ENCODE measurements around the gene DENND6B. TPM values are rescaled to one million over a fixed set of nuclear protein-coding genes. Genes with fewer than 3 reads are reported as not detected.

The DENND6B gene
- total RNA-seq, 3 donors from 2014 or later (not counting 1 experiment from before 2014, with no cell fraction given): 3.1 to 5.0 (median 4.5) TPM

DNA sequence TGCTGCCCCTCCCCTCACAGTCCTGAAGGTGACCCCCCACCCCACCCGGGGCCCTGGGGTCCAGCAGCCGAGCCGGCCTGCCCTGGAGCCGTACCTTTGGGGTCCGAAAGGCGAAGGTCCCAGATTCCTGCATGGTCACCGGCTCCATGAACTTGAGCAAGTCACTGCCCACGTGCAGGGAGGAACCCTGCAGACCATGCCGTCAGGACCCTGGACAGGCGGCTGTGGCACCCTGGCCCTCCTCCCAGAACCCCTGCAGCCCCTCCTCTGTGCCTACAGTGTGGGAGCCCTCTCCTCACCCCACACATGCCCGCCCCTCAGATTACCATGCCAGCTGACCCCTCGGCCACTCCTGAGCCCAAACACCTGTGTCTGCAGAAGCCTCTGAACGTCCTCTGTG is 42.3 kb downstream of the DENND6B start:
- WGBS (ENCODE audit: insufficient coverage): 90% methylated on average over 13 of the region's 13 CpGs
- Histone ChIP-seq H3K27me3 (ENCODE audit: control insufficient read depth, insufficient read depth, low read length) (no peaks in the 10 kb centered on the region), H3K9me3 (ENCODE audit: control insufficient read depth, insufficient read depth, low read length) (no peaks in the 10 kb centered on the region), H3K27ac (ENCODE audit: low read length) (no peak overlapping the region), H3K4me3 (ENCODE audit: low read length) (no peak overlapping the region), H3K36me3 (ENCODE audit: control insufficient read depth, insufficient read depth, low read length) (no peaks in the 10 kb centered on the region), H3K4me1 (ENCODE audit: control insufficient read depth, insufficient read depth, low read length) (no peaks in the 10 kb centered on the region)
- DNase-seq (no peak), ATAC-seq (no peak)
- intact Hi-C loops (cut with micrococcal nuclease): no loop called here
- TF ChIP-seq, protein P1, sequence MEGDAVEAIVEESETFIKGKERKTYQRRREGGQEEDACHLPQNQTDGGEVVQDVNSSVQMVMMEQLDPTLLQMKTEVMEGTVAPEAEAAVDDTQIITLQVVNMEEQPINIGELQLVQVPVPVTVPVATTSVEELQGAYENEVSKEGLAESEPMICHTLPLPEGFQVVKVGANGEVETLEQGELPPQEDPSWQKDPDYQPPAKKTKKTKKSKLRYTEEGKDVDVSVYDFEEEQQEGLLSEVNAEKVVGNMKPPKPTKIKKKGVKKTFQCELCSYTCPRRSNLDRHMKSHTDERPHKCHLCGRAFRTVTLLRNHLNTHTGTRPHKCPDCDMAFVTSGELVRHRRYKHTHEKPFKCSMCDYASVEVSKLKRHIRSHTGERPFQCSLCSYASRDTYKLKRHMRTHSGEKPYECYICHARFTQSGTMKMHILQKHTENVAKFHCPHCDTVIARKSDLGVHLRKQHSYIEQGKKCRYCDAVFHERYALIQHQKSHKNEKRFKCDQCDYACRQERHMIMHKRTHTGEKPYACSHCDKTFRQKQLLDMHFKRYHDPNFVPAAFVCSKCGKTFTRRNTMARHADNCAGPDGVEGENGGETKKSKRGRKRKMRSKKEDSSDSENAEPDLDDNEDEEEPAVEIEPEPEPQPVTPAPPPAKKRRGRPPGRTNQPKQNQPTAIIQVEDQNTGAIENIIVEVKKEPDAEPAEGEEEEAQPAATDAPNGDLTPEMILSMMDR (IDR thresholded peaks at IDR 0.05): no peak
- H3K27ac Mint-ChIP-seq: no peak overlapping the region
- H3K27me3 Mint-ChIP-seq (ENCODE audit: low read depth in 2 of 2): no peaks in the 10 kb centered on the region
- no peaks in the 10 kb centered on the region for H3K9me3 Mint-ChIP-seq
- H3K4me3 Mint-ChIP-seq: no peak overlapping the region
- H3K4me1 Mint-ChIP-seq: no peaks in the 10 kb centered on the region
- H3K36me3 Mint-ChIP-seq: no peaks in the 10 kb centered on the region

DNA sequence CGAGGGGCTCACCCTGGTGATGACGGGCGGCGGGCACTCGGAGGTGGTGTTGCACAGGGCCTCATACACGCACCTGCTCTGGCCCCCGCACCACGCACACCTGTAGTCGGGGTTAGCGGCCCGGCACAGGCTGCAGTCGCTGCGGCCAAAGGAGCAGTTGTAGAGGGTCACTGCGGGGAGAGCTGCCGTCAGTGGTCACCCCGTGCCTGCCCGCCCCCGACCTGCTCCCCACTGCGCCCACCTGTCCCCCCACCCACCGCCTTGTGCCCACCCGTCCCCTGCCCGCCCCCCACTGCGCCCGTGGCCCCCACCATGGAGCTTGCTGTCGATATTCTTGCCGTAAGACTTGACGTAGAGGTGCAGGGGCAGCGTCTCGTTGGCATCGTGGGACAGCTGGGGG is 43.0 kb downstream of the DENND6B start:
- Mint-ChIP-seq H3K27me3 (ENCODE audit: low read depth in 2 of 2) (no peaks in the 10 kb centered on the region), H3K27ac (no peak overlapping the region), H3K4me3 (no peak overlapping the region), H3K4me1 (no peaks in the 10 kb centered on the region), H3K9me3 (no peaks in the 10 kb centered on the region), H3K36me3 (no peaks in the 10 kb centered on the region)
- no peak for DNase-seq
- Histone ChIP-seq H3K9me3 (ENCODE audit: control insufficient read depth, insufficient read depth, low read length) (no peaks in the 10 kb centered on the region), H3K4me1 (ENCODE audit: control insufficient read depth, insufficient read depth, low read length) (no peaks in the 10 kb centered on the region), H3K4me3 (ENCODE audit: low read length) (no peak overlapping the region), H3K36me3 (ENCODE audit: control insufficient read depth, insufficient read depth, low read length) (no peaks in the 10 kb centered on the region), H3K27me3 (ENCODE audit: control insufficient read depth, insufficient read depth, low read length) (no peaks in the 10 kb centered on the region), H3K27ac (ENCODE audit: low read length) (no peak overlapping the region)
- ATAC-seq: no peak
- intact Hi-C loops (cut with micrococcal nuclease): no loop called here
- TF ChIP-seq, protein P1 (IDR thresholded peaks at IDR 0.05): no peak
- 93% methylated on average over 29 of the region's 30 CpGs for WGBS (ENCODE audit: insufficient coverage)

DNA sequence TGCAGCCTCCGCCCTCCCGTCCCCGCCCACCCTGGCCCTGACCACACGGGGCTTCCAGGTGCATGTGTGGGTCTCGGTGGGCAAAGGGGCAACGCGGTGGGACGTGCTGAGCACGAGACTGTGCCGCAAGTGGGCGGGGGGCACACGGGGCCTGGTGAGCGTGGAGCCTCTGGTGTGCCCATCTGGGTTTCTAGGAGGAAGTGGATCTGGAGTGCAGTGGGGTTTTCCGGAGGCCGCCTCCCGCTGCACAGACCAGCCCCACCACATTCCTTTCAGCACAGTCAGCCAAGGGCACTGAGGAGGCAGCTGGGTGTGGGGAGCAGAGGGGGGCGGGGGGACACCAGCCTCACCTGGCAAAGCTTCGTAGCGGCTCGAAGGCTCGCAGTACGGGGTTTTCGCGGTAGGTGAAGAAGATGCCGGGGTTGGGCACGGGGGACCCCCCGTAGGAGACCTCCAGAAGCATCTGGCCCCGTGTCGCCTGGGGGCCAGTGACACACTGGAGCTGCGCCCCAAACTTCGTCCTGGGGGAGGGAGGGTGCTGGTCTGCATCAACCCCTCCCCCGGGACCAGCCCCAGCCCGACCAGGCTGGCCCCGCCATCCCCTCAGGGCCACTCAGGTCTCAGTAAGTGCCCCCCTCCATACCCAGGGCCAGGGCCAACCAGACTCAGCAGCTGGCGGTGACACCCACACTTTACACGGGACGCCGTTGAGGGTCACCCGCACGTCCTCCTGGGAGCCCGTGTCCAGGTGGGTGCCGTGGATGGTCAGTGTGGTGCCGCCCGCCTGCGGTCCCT is 44.3 kb downstream of the DENND6B start:
- no peaks in the 10 kb centered on the region for H3K36me3 Mint-ChIP-seq
- Histone ChIP-seq H3K27ac (ENCODE audit: low read length) (no peak overlapping the region), H3K36me3 (ENCODE audit: control insufficient read depth, insufficient read depth, low read length) (no peaks in the 10 kb centered on the region), H3K4me3 (ENCODE audit: low read length) (no peak overlapping the region), H3K4me1 (ENCODE audit: control insufficient read depth, insufficient read depth, low read length) (no peaks in the 10 kb centered on the region), H3K9me3 (ENCODE audit: control insufficient read depth, insufficient read depth, low read length) (no peaks in the 10 kb centered on the region), H3K27me3 (ENCODE audit: control insufficient read depth, insufficient read depth, low read length) (no peaks in the 10 kb centered on the region)
- TF ChIP-seq, protein P1 (IDR thresholded peaks at IDR 0.05): no peak
- H3K27me3 Mint-ChIP-seq (ENCODE audit: low read depth in 2 of 2): no peaks in the 10 kb centered on the region
- no peaks in the 10 kb centered on the region for H3K9me3 Mint-ChIP-seq
- H3K27ac Mint-ChIP-seq: no peak overlapping the region
- no peak overlapping the region for H3K4me3 Mint-ChIP-seq
- no peaks in the 10 kb centered on the region for H3K4me1 Mint-ChIP-seq
- intact Hi-C loops (cut with micrococcal nuclease): no loop called here
- ATAC-seq (no peak), DNase-seq (no peak)
- 88% methylated on average over 45 of the region's 45 CpGs for WGBS (ENCODE audit: insufficient coverage)

DNA sequence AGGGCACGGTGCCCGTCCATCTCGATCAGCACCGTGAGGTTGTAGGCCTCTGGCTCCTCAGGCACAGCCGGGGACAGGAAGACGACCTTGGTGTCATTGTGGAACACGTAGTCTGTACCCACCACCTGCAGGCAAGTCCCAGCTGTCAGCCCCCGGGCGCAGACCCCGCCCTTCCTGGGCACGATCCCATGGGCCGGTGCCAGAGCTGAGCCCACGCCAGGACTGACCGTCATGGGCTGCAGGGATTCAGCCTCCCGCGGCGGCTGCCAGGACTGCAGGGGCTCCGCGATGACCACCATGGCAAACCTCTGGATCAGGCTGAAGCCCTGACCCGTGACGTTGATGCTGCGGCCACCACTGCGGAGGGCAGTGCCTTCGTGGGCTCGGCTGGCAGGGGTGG is 44.9 kb downstream of the DENND6B start:
- TF ChIP-seq, protein P1 (IDR thresholded peaks at IDR 0.05): no peak
- 92% methylated on average over 25 of the region's 25 CpGs for whole genome bisulfite sequencing (ENCODE audit: insufficient coverage)
- no peaks in the 10 kb centered on the region for H3K36me3 Mint-ChIP-seq
- Histone ChIP-seq H3K4me3 (ENCODE audit: low read length) (no peak overlapping the region), H3K27me3 (ENCODE audit: control insufficient read depth, insufficient read depth, low read length) (no peaks in the 10 kb centered on the region), H3K9me3 (ENCODE audit: control insufficient read depth, insufficient read depth, low read length) (no peaks in the 10 kb centered on the region), H3K4me1 (ENCODE audit: control insufficient read depth, insufficient read depth, low read length) (no peaks in the 10 kb centered on the region), H3K36me3 (ENCODE audit: control insufficient read depth, insufficient read depth, low read length) (no peaks in the 10 kb centered on the region), H3K27ac (ENCODE audit: low read length) (no peak overlapping the region)
- ATAC-seq (no peak), DNase-seq (no peak)
- no peaks in the 10 kb centered on the region for H3K9me3 Mint-ChIP-seq
- no peak overlapping the region for H3K27ac Mint-ChIP-seq
- no peaks in the 10 kb centered on the region for H3K27me3 Mint-ChIP-seq (ENCODE audit: low read depth in 2 of 2)
- intact Hi-C loops (cut with micrococcal nuclease): no loop called here
- H3K4me3 Mint-ChIP-seq: no peak overlapping the region
- no peaks in the 10 kb centered on the region for H3K4me1 Mint-ChIP-seq

Measured in natural killer cell (primary cell).